Epidermal melanocyte (primary cell): ENCODE data around the gene DNAJC22.
"Not testable (repeated sequence)": the region's sequence is repeated elsewhere in the genome, so short reads cannot be mapped to it uniquely, and the experiment has no call there.

Experiments
- DNase-seq: peaks from one replicate; pipeline ENCODE4 v3.0.0; 2011; ENCODE audit warnings: low spot score; ENCODE audit not compliant: insufficient read length

DNAJC22 gene

GRCh38 chr12:49369411-49370145 is 22.9 kb downstream of the DNAJC22 start:
- no peak for DNase-seq

GRCh38 chr12:49370539-49370938 is 23.9 kb downstream of the DNAJC22 start:
- no peak for DNase-seq

GRCh38 chr12:49375406-49375805 is 28.7 kb downstream of the DNAJC22 start:
- no peak for DNase-seq

GRCh38 chr12:49377386-49377785 is 30.7 kb downstream of the DNAJC22 start:
- DNase-seq, result no peak

GRCh38 chr12:49380184-49380583 is 33.5 kb downstream of the DNAJC22 start:
- not testable (repeated sequence) for DNase-seq

GRCh38 chr12:49388682-49389386 is 42.1 kb downstream of the DNAJC22 start:
- no peak for DNase-seq

GRCh38 chr12:49389387-49389703 is 42.7 kb downstream of the DNAJC22 start:
- DNase-seq, result no peak

GRCh38 chr12:49397000-49397399 is 50.3 kb downstream of the DNAJC22 start:
- DNase-seq, result no peak

- DNase-seq, result no peak
These were observed 53.6 kb downstream of the DNAJC22 start for GRCh38 chr12:49400304-49400703.
